Measurements from ENCODE around the gene MYBL2. TPM values are rescaled to one million over a fixed set of nuclear protein-coding genes. Genes with fewer than 3 reads are reported as not detected.
"Not testable (repeated sequence)": the region's sequence is repeated elsewhere in the genome, so short reads cannot be mapped to it uniquely, and the experiment has no call there.

MYBL2 gene
- total RNA-seq, 2 donors from 2014 or later = 139 to 182 TPM

DNA sequence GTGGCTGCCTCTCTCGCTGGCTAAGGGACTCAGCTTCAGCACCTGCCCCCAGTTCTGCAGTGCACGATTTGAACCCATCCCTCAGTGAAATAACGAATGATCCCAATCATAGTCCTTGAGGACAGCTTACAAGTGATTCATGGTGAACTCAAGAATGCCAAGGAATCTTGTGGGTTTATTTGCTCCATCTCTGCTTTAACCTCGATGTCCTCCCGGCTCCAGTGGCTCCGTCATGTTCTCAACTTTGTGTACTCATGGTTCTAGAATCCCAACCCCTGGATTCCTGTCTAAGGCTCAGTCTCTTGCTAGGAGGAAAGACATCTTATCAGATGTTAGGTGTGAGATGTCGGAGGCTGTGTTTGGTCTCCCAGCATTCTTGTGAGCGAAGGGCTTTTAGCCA lies 88.9 kb downstream of the MYBL2 start:
- Mint-ChIP-seq H3K4me3 (no peak overlapping the region), H3K27me3 (ENCODE audit: insufficient read depth) (no peaks in the 10 kb centered on the region), H3K27ac (no peak overlapping the region), H3K9me3 (peaks cover 2% of the 10 kb centered on the region), H3K36me3 (ENCODE audit: low read depth) (peaks cover 2% of the 10 kb centered on the region), H3K4me1 (peaks cover 6% of the 10 kb centered on the region)
- Histone ChIP-seq H3K27ac (ENCODE audit: low read depth, low read length) (no peak overlapping the region), H3K4me1 (ENCODE audit: control insufficient read depth, insufficient read depth, low read length) (no peaks in the 10 kb centered on the region), H3K27me3 (ENCODE audit: control insufficient read depth, insufficient read depth, low read length, poor library complexity, severe bottlenecking) (no peaks in the 10 kb centered on the region), H3K36me3 (ENCODE audit: control insufficient read depth, insufficient read depth, low read length) (no peaks in the 10 kb centered on the region), H3K9me3 (ENCODE audit: control insufficient read depth, low read length) (no peaks in the 10 kb centered on the region), H3K9ac (ENCODE audit: extremely low read depth, low read length, poor library complexity, severe bottlenecking) (no peak overlapping the region), H3K4me3 (ENCODE audit: low read length) (no peak overlapping the region)
- no peak for DNase-seq
- TF ChIP-seq, protein P1, sequence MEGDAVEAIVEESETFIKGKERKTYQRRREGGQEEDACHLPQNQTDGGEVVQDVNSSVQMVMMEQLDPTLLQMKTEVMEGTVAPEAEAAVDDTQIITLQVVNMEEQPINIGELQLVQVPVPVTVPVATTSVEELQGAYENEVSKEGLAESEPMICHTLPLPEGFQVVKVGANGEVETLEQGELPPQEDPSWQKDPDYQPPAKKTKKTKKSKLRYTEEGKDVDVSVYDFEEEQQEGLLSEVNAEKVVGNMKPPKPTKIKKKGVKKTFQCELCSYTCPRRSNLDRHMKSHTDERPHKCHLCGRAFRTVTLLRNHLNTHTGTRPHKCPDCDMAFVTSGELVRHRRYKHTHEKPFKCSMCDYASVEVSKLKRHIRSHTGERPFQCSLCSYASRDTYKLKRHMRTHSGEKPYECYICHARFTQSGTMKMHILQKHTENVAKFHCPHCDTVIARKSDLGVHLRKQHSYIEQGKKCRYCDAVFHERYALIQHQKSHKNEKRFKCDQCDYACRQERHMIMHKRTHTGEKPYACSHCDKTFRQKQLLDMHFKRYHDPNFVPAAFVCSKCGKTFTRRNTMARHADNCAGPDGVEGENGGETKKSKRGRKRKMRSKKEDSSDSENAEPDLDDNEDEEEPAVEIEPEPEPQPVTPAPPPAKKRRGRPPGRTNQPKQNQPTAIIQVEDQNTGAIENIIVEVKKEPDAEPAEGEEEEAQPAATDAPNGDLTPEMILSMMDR (conservative IDR thresholded peaks at IDR 0.05) = no peak
- 89 to 94% methylated on average over 8 of the region's 8 CpGs for WGBS, 2 experiments (ENCODE audit: insufficient coverage in 1 of 2, insufficient read length in 1 of 2)

- not testable (repeated sequence) for H3K36me3 Mint-ChIP-seq (ENCODE audit: low read depth); H3K4me3 ChIP-seq (ENCODE audit: low read length); H3K27ac Mint-ChIP-seq; DNase-seq; H3K4me1 ChIP-seq (ENCODE audit: control insufficient read depth, insufficient read depth, low read length); H3K9me3 ChIP-seq (ENCODE audit: control insufficient read depth, low read length); H3K9ac ChIP-seq (ENCODE audit: extremely low read depth, low read length, poor library complexity, severe bottlenecking); H3K9me3 Mint-ChIP-seq; H3K27ac ChIP-seq (ENCODE audit: low read depth, low read length); H3K36me3 ChIP-seq (ENCODE audit: control insufficient read depth, insufficient read depth, low read length); H3K4me3 Mint-ChIP-seq; H3K27me3 ChIP-seq (ENCODE audit: control insufficient read depth, insufficient read depth, low read length, poor library complexity, severe bottlenecking); H3K4me1 Mint-ChIP-seq; H3K27me3 Mint-ChIP-seq (ENCODE audit: insufficient read depth)
- 98% methylated on average over 4 to 6 of the region's 6 CpGs for WGBS, 2 experiments (ENCODE audit: insufficient coverage in 1 of 2, insufficient read length in 1 of 2)
Observed at GRCh38 chr20:43757888-43758287, 91.0 kb downstream of the MYBL2 start.

DNA sequence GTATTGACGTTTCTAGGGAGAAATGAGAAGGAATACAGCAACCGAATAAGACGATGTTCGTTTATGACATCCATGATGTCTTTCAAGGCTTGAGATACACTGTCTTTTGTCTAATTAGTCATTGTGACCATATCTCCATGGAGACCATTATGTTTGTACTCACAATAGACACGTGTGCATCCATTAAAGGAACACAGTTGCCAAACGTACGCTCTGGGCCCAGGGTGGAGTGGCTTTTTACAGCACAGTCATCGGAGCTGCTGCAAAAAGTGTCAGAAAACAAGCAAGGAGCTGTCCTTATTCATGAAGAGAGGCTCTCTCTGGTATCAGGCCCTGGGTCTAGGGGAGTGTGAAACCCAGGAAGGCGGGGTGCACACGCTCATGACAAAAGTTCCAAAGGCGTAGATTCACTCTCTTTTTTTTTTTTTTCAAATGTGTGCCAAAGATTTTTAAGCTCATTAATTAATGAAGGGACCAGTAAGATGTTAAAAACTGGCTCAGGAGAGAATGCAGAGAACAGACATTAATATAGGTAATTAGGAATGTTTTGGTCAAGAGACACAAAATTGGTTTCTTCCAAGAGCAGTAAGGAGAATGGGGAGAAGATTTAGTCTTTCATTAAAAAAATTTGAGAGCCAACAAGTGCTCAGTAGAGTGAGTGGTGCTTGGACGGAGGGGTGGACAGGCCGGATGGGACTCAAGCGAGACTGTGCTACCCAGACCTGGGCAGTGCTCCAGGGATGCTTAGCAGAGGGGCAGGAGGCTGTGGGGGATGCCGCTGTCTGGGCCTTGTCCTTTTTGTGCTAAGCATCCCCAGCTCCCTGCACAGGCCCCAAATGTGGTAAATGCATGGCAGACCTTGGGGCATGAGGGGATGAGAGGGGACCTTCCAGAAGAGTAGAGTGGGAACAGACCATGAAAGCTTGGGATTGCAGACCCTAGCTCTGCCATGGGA lies 94.7 kb downstream of the MYBL2 start:
- no peaks in the 10 kb centered on the region for H3K27me3 Mint-ChIP-seq (ENCODE audit: insufficient read depth)
- peaks cover 2% of the 10 kb centered on the region for H3K4me1 Mint-ChIP-seq
- H3K36me3 ChIP-seq (ENCODE audit: control insufficient read depth, insufficient read depth, low read length) = no peaks in the 10 kb centered on the region
- no peaks in the 10 kb centered on the region for H3K36me3 Mint-ChIP-seq (ENCODE audit: low read depth)
- H3K9me3 ChIP-seq (ENCODE audit: control insufficient read depth, low read length) = no peaks in the 10 kb centered on the region
- H3K9ac ChIP-seq (ENCODE audit: extremely low read depth, low read length, poor library complexity, severe bottlenecking) = no peak overlapping the region
- TF ChIP-seq, protein P1 (conservative IDR thresholded peaks at IDR 0.05) = no peak
- H3K27me3 ChIP-seq (ENCODE audit: control insufficient read depth, insufficient read depth, low read length, poor library complexity, severe bottlenecking) = no peaks in the 10 kb centered on the region
- peak overlapping the region; percentile 38 for H3K27ac ChIP-seq (ENCODE audit: low read depth, low read length)
- DNase-seq = no peak
- H3K9me3 Mint-ChIP-seq = no peaks in the 10 kb centered on the region
- H3K27ac Mint-ChIP-seq = no peak overlapping the region
- no peak overlapping the region for H3K4me3 ChIP-seq (ENCODE audit: low read length)
- H3K4me3 Mint-ChIP-seq = no peak overlapping the region
- H3K4me1 ChIP-seq (ENCODE audit: control insufficient read depth, insufficient read depth, low read length) = no peaks in the 10 kb centered on the region
- WGBS, 2 experiments (ENCODE audit: insufficient coverage in 1 of 2, insufficient read length in 1 of 2) = 90 to 92% methylated on average over 13 to 15 of the region's 15 CpGs

Measured in endodermal cell (in vitro differentiated cells).